Left lung (tissue), 10 donors: ENCODE data around the gene PRKG1. TPM values are rescaled to one million over a fixed set of nuclear protein-coding genes. Genes with fewer than 3 reads are reported as not detected.
"Not testable (repeated sequence)": the region's sequence is repeated elsewhere in the genome, so short reads cannot be mapped to it uniquely, and the experiment has no call there.

ENCODE experiments used
- ATAC-seq: fragments of 200-7000 bp; cut with Tn5 transposase; one replicate; pipeline ENCODE4 v1.9.1; 2020; ENCODE audit warnings: moderate library complexity
- DNase-seq, 4 donors: peaks; one replicate each; pipeline ENCODE4 v3.0.0-alpha.2; 2013 to 2020
- H3K27ac ChIP-seq, 2 donors: fragments of 200-600 bp; sonication (generic) in 1 of 2; one replicate each; pipeline versions ENCODE4 v1.5.0 to v1.8.0; 2020 to 2021
- H3K27me3 ChIP-seq, 2 donors: fragments of 200-600 bp; sonication (generic) in 1 of 2; one replicate each; pipeline versions ENCODE4 v1.5.0 to v1.8.0; 2020 to 2021
- H3K36me3 ChIP-seq, 2 donors: fragments of 200-600 bp; sonication (generic) in 1 of 2; one replicate each; pipeline versions ENCODE4 v1.5.0 to v1.8.0; 2020 to 2021
- H3K4me1 ChIP-seq, 2 donors: fragments of 200-600 bp; one replicate each; pipeline ENCODE4 v1.8.0; 2021
- H3K4me3 ChIP-seq, 2 donors: fragments of 200-600 bp; sonication (generic) in 1 of 2; one replicate each; pipeline versions ENCODE4 v1.5.0 to v1.8.0; 2020 to 2021; ENCODE audit warnings: mild to moderate bottlenecking in 1 of 2
- H3K9me3 ChIP-seq, 2 donors: fragments of 200-600 bp; sonication (generic) in 1 of 2; one replicate each; pipeline versions ENCODE4 v1.5.0 to v1.8.0; 2020 to 2021
- CTCF ChIP-seq, 2 donors: fragments of 200-600 bp; sonication (generic) in 1 of 2; IDR thresholded peaks; one replicate each; pipeline versions ENCODE4 v1.5.0 to v1.8.0; 2021; ENCODE audit warnings: antibody characterized with exemption in 2 of 2
- intact Hi-C, 2 donors: fragments of 100-400 bp; cut with DNase I; formaldehyde crosslinking; loops; one replicate each; pipeline versions ENCODE4 v1.11.2 to v1.14.2; 2022
- polyA plus RNA-seq, 6 donors: library from polyadenylated mRNA; unstranded; fragments of 120-200 nt; gene quantifications; one replicate each; pipeline ENCODE4 v1.2.1, GENCODE V29; 2013; ENCODE audit not compliant: insufficient read length in 6 of 6
- total RNA-seq, 2 donors: library from RNA; stranded (reverse); fragmentation: NEBNext Ultra II Directional; extraction: Animal tissue kit (Norgen Biotek cat#: 25700); gene quantifications; one replicate each; pipeline ENCODE4 v1.2.1, GENCODE V29; 2021
- donor health status: DM: no; HTN: yes; CAD: no.
- donor health status: DM: no; HTN: no; CAD: no.

Gene PRKG1
- total and polyA plus RNA-seq, 8 donors, result 15.6 to 29.0 (median 17.8) TPM

- H3K4me3 ChIP-seq, result no peak overlapping the region
Measured at GRCh38 chr10:51439645-51440044, 365.4 kb downstream of the PRKG1 start.

GRCh38 chr10:51445588-51445987, 371.3 kb downstream of the PRKG1 start:
- no peak for ATAC-seq
- Histone ChIP-seq H3K36me3 (no peaks in the 10 kb centered on the region), H3K4me3 (no peak overlapping the region), H3K4me1 (no peaks in the 10 kb centered on the region), H3K27ac (no peak overlapping the region), H3K9me3 (no peaks in the 10 kb centered on the region), H3K27me3 (no peaks in the 10 kb centered on the region)
- DNase-seq, result no peak
- intact Hi-C loops, result no loop called here
- no peak for TF ChIP-seq CTCF (IDR thresholded peaks at IDR 0.05)

More at GRCh38 chr10:51439645-51440044, 365.4 kb downstream of the PRKG1 start:
- Histone ChIP-seq H3K27ac (no peak overlapping the region), H3K9me3 (no peaks in the 10 kb centered on the region), H3K27me3 (no peaks in the 10 kb centered on the region), H3K4me1 (no peaks in the 10 kb centered on the region), H3K36me3 (no peaks in the 10 kb centered on the region)
- no peak for ATAC-seq
- intact Hi-C loops, result no loop called here
- no peak for DNase-seq
- TF ChIP-seq CTCF (IDR thresholded peaks at IDR 0.05), result no peak

- H3K4me1 ChIP-seq, result no peaks in the 10 kb centered on the region
- no peaks in the 10 kb centered on the region for H3K9me3 ChIP-seq
- no peaks in the 10 kb centered on the region for H3K36me3 ChIP-seq
- no peak overlapping the region for H3K27ac ChIP-seq
- no peak overlapping the region for H3K4me3 ChIP-seq
- H3K27me3 ChIP-seq, result no peaks in the 10 kb centered on the region
- DNase-seq, result no peak
- TF ChIP-seq CTCF (IDR thresholded peaks at IDR 0.05), result no peak
- ATAC-seq, result no peak
- intact Hi-C loops, result no loop called here
Measured at GRCh38 chr10:51447119-51447518, 372.8 kb downstream of the PRKG1 start.

- H3K27ac ChIP-seq, ATAC-seq, H3K36me3 ChIP-seq, intact Hi-C loops, H3K4me3 ChIP-seq, DNase-seq, H3K4me1 ChIP-seq, H3K27me3 ChIP-seq: not testable (repeated sequence)
- H3K9me3 ChIP-seq, result peaks cover 0 to 18% of the 10 kb centered on the region in 2 donors
Measured at GRCh38 chr10:51455762-51456161, 381.5 kb downstream of the PRKG1 start.

GRCh38 chr10:51459476-51459875, 385.2 kb downstream of the PRKG1 start:
- no peaks in the 10 kb centered on the region for H3K36me3 ChIP-seq
- intact Hi-C loops, result no loop called here
- H3K9me3 ChIP-seq, result peaks cover 0 to 16% of the 10 kb centered on the region in 2 donors
- no peak for TF ChIP-seq CTCF (IDR thresholded peaks at IDR 0.05)
- H3K27ac ChIP-seq, result no peak overlapping the region
- H3K4me1 ChIP-seq, result peaks cover 0 to 6% of the 10 kb centered on the region in 2 donors
- DNase-seq, result no peak
- no peak overlapping the region for H3K4me3 ChIP-seq
- no peaks in the 10 kb centered on the region for H3K27me3 ChIP-seq
- no peak for ATAC-seq

GRCh38 chr10:51462076-51462779, 387.9 kb downstream of the PRKG1 start:
- H3K4me3 ChIP-seq, result no peak overlapping the region
- H3K27ac ChIP-seq, result no peak overlapping the region
- H3K36me3 ChIP-seq, result no peaks in the 10 kb centered on the region
- no peaks in the 10 kb centered on the region for H3K9me3 ChIP-seq
- DNase-seq (no peak), ATAC-seq (no peak)
- H3K4me1 ChIP-seq, result peaks cover 0 to 10% of the 10 kb centered on the region in 2 donors
- no peaks in the 10 kb centered on the region for H3K27me3 ChIP-seq
- intact Hi-C loops, result no loop called here
- no peak for TF ChIP-seq CTCF (IDR thresholded peaks at IDR 0.05)
